NCI-H748 (cell line): ENCODE results near the gene VIL1.
A peak's percentile ranks its signal among the peaks of the same experiment; 100 is the strongest.

ENCODE experiments used
- DNase-seq: peaks from one replicate; lab custom pipeline; 2025; ENCODE audit not compliant: unreplicated experiment; lab: John Stamatoyannopoulos, UW

Gene VIL1

DNA sequence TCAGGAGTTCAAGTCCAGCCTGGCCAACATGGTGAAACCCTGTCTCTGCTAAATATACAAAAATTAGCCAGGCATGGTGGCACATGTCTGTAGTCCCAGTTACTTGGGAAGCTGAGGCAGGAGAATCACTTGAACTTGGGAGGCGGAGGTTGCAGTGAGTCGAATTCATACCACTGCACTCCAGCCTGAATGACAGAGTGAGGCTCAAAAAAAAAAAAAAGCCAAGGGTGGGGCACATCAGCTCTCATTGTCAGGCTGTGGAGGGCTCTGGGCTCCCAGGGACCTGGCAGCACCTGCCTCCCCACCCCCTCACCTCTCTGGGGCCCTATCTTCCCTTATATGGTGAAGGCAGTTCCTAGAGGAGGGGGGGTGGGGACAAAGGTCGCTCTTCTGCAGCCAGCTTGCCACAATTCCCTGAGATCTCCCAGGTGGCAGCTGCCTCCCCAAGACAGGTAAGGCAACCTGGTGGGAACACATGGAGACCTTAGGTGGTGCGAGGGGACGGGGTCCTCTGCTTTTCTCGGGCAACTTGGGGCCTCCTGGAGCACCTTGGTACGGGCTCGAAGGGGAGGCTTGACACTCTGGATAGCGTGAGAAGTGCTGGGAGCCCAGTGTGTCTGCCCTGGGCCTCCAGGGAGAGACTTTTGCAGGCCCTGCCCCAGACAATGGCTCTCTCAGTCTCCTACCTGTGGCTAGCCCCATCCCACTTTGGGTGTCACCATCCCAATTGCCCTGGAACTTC is at the start of gene VIL1:
TSS of gene VIL1 (plus strand) at position 407 of the 742 bp plus-strand sequence. CDS start 4,656 bp downstream, outside the sequence.
- peak; percentile 25 for DNase-seq

DNA sequence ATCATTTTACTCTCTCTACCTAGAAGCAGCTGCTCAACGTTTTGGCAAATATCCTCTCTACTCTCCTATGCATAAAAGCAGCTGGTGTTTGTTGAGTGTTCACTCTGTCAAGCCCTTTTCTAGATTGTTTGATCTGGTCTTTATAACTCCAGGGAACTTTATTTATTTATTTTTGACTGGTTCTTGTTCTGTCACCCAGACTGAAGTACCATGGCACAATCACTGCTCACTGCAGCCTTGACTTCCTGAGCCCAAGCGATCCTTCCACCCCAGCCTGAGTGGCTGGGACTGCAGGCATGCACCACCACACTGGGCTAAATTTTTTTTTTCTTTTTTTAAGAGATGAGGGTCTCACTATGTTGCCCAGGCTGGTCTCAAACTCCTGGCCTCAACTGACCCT is 49.6 kb upstream of the VIL1 start:
- peak; percentile 55 for DNase-seq

DNA sequence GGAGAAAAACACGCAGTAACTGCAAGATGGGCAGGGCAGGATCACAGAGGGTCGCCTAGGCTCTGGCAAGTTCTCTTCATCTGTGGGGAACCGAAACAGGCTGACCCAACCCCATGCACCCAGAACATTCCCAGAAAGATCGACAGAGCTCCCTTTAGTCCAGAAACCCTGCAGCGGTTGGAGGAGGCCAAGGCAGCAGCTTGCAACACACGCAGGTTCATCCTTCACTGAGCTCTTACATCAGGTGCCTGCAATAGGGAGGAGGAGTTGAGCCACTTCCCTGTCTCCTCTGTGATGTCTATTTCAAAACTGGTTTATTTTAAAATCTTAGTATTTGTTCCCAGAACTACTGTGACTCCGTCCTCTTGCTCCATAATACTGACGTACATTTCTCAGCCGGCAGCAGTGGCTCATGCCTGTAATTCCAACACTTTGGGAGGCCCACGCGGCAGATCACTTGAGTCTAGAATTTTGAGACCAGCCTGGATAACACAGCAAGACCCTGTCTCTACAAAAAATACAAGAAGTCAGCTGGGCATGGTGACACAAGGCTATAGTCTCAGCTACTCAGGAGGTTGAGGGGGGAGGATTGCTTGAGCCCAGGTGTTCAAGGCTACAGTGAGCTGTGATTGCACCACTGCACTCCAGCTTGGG is 48.4 kb upstream of the VIL1 start:
- no peak for DNase-seq

DNA sequence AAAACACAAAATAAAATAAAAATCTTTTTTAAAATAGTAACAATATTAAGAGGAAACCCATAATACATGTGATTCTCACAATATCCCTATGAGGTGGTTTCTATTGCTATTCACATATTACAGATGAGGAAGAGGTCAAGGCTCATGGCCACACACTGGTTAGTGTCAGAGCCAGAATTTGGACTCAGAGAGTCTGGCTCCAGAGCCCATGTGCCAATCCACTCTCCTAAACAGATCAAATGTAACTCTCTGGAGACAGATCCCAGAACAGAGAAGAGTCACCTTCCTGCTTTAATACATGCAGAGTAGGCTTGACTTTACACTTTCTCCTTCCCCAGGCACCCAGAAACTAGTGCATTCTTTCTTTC is 47.0 kb upstream of the VIL1 start:
- no peak for DNase-seq

DNA sequence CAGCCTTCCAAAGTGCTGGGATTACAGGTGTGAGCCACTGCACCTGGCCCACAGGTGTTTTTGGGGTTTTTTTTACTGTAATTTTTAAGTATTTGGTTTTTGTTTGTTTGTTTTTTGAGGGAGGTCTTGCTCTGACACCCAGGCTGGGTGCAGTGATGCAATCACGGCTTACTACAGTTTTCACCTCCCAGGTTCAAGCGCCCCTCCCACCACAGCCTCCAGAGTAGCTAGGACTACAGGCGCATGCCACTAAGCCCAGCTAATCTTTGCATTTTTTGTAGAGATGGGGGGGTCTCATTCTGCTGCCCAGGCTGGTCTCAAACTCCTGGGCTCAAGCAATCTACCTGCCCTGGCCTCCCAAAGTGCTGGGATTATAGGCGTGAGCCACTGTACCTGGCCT is 44.1 kb upstream of the VIL1 start:
- no peak for DNase-seq

DNA sequence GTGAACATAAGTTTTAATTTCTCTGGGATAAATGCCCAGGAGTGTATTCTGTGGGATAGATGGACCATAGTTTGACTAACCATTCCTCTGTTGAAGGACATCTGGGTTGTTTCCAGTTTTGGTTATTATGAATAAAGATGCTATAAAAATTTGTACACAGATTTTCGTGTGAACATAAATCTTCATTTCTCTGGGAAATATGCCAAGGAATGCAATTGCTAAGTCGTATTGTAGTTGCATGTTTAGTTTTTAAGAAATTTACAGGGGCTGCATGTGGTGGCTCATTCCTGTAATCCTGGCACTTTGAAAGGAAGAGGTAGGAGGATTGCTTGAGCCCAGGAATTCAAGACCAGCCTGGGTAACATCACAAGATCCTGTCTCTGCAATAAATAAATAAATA is 43.7 kb upstream of the VIL1 start:
- DNase-seq, result no peak

DNA sequence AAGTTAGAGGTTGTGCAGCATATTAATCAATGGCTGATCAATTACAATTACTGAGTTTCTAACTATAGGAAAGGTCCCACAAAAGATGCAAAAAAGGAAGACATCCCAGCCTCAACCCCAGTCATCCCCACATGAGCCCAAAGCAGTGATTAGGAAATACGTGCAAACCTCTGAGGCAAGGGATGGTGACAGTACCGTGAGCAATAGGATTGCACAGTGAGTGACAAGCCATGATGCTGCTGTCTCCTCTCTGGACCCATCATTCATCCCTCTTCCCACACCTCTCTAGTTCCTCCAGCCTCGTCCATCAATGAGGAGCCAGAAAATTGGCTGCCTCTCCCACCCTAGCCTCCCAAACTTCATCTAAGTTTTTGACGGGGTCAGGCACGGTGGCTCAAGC is 40.9 kb upstream of the VIL1 start:
- DNase-seq, result no peak

DNA sequence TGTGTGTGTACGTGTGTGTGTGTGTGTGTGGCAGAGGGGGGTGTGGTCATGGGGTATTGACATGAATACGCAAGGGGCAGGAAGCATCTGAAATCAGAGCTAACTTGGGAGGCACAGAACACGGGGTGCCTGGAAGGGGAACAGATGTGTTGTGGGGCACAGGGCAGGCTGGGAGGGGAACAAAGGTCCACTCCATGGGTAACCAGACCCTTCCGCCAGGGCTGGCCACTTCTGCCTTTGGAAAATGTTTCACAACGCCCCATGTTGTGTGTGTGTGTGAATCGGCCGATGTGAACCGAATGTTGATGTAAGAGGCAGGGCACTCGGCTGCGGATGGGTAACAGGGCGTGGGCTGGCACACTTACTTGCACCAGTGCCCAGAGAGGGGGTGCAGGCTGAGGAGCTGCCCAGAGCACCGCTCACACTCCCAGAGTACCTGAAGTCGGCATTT is 37.0 kb upstream of the VIL1 start, which contains the start of gene SLC11A1:
TSS of gene SLC11A1 (plus strand) at position 358 of the 451 bp plus-strand sequence. CDS start 96 bp downstream, outside the sequence.
- no peak for DNase-seq

DNA sequence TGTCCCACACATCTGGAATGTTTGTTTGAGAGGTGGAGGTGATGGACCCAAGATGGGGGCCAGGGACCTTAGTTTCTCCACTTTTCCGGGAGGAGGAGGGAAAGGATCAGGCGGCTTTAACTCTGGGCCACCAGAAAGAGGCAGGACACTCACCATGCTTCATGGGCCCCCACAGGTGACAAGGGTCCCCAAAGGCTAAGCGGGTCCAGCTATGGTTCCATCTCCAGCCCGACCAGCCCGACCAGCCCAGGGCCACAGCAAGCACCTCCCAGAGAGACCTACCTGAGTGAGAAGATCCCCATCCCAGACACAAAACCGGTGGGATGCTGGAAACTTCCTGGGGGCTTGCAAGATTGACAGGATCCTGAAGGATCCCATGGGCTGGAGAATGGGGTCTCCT is 36.1 kb upstream of the VIL1 start:
- no peak for DNase-seq

DNA sequence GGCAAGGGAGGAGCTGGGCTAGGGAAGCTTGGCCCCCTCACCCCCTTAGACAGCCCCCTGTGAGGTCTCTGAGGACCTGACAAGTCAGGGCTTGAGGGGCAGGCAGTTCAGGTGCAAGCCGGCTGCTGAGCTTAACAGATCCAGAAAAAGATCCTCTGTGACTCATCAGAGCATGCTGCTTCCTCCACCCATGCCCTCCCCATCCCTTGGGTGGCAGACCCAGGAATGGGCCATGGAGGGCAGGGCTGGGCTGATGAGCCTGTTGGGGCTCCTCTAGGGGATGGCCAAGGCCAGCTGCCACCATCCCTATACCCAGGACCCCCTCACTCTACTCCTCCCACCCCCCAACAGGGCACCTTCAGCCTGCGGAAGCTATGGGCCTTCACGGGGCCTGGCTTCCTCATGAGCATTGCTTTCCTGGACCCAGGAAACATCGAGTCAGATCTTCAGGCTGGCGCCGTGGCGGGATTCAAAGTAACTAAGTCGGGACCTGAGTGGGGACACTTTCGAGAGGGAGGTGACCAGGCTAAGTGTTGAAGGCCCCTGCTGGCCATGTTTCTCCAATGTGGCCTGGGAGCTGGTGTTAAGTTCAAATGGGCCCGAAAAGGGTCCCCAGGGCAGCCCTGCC is 34.9 kb upstream of the VIL1 start:
- no peak for DNase-seq

DNA sequence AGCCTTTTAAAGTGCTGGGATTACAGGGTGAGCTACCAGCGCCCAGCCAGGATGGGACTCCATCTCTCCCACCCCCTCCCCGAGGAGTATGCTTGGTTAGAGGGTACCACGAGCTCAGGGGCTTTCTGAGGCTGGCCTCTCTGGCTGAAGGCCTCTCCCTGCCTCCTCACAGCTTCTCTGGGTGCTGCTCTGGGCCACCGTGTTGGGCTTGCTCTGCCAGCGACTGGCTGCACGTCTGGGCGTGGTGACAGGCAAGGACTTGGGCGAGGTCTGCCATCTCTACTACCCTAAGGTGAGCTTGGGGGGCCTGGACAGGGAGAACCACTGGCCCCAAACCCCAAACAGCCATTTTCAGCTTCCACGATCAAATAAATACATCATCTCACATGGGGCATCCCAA is 33.9 kb upstream of the VIL1 start:
- DNase-seq, result no peak

DNA sequence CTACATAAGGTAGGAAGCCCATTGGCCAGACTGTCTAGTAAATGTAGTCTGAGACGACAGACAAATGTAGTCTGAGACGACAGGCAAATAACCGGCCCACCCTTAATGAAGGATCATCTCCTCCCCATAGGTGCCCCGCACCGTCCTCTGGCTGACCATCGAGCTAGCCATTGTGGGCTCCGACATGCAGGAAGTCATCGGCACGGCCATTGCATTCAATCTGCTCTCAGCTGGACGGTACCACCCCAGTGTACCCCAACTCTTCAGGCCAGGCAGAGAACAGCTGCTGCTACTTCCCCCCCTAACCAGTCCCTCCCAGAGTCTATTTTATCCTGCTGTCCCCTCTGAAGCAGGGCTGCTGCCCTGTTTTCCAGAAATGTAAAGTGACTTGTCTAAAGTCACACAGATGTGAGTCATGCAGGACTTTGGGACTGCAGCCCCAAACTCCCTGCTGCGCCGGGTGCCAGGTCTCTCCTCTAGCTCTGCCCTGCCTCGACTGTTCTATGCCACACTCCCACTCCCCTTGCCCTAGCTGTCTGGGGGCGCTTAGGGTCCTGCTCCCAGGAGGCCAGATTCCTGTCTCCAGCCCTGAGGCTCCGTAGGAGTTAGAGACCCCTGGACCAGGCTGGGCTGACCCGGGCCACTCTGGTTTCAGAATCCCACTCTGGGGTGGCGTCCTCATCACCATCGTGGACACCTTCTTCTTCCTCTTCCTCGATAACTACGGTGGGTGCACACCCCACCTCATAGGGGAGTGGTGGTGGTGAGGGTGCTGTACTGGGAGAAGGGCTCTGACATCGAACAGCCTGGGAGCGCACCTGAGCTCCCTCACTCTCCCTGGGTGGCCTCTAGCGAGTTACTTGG is 32.2 kb upstream of the VIL1 start:
- DNase-seq, result no peak

DNA sequence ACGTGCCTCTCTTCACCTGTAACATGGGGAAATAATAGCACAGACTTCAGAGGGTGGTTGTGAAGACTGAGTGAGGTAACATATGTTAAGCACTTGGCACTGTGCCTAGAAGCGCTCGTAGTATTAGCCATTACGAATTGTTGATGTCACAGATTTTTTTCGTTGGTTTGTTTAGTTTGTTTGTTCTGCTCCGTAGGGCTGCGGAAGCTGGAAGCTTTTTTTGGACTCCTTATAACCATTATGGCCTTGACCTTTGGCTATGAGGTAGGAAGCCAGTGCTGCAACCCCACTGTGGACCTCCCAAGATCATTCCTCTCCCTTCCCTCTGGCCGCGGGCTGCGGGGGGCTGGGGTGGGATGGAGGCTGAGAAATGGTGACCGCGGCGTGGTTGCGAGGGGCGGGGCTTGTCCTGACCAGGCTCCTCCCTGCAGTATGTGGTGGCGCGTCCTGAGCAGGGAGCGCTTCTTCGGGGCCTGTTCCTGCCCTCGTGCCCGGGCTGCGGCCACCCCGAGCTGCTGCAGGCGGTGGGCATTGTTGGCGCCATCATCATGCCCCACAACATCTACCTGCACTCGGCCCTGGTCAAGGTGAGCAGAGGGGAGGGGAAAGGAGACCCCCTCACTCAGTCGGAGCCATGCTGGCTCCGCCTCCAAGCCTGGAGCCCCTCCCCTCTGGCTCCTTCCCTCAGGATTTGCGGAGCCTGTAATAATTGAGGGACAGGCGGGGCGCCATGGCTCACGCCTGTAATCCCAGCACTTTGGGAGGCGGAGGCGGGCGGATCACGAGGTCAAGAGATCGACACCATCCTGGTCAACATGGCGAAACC is 31.3 kb upstream of the VIL1 start:
- peak; percentile 82 for DNase-seq

DNA sequence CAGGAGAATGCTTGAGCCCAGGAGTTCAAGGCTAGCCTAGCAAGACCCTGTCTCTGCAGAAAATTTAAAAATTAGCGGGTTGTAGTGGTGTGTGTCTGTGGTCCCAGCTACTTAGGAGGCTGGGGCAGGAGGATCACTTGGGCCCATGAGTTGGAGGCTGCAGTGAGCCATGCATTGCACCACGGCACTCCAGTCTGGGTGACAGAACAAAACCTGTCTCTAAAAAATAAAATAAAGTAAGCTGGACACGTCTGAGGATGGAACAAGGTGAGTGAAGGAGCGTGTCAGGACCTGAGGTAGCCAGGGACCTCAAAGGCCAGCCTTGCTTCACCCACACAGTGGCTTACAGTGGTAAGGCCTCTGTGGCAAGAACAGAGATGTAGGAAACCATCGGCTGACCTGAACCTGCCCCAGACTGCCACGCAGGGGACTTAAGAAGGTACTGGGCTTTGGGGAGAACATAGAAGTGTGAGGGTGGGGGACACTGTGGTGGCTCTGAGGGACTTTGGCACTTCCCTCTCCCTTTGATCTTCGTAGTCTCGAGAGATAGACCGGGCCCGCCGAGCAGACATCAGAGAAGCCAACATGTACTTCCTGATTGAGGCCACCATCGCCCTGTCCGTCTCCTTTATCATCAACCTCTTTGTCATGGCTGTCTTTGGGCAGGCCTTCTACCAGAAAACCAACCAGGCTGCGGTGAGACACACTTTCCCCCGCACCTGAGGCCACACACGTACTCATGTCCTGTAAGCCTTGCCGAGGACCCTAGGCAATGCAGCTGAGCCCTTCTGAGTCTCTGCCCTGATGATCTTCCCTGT is 29.4 kb upstream of the VIL1 start:
- no peak for DNase-seq

DNA sequence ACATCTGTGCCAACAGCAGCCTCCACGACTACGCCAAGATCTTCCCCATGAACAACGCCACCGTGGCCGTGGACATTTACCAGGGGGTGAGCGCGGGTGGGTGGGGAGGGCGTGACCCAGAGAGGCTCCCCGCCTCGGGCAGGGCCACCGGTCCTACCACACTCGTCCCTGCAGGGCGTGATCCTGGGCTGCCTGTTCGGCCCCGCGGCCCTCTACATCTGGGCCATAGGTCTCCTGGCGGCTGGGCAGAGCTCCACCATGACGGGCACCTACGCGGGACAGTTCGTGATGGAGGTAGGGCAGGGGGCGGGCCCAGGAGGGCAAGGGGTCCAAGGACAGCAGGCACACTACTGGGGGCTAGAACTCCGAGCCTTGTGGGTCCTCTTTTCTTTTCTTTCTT is 27.7 kb upstream of the VIL1 start:
- DNase-seq, result no peak

DNA sequence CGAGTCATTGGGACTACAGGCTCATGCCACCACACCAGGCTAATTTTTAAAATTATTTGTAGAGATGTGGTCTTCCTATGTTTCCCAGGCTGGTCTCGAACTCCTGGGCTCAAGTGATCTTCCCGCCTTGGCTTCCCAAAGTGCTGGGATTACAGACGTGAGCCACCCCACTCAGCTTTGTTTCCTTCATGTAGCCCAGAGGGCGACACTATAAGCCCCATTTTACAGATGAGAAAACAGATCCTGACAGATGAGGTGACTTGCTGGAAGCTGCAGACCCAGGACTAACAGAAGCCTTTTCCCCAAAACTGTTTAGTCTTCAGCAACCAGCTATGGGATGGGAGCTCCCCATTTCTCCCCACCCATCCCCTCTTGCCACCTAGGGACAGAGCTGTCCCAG is 26.5 kb upstream of the VIL1 start:
- DNase-seq, result no peak

DNA sequence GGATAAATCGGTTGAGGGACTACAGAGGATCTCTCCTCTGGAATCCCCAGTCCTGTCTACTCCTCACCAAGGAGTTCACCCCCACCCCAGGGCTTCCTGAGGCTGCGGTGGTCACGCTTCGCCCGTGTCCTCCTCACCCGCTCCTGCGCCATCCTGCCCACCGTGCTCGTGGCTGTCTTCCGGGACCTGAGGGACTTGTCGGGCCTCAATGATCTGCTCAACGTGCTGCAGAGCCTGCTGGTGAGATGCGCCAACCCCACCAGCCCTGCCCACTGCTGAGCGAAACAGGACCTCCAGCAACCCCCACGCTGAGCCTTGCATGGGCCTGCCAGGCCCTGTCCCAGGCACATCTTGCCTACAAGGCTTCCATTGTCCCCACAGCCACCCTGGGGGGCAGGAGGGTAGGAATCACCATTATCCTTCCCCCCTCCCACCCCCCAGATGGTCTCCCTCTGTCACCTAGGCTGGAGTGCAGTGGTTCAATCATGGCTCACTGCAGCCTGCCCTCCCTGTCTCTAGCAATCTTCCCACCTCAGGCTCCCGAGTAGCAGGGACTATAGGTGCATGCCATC is 25.9 kb upstream of the VIL1 start:
- DNase-seq, result no peak

DNA sequence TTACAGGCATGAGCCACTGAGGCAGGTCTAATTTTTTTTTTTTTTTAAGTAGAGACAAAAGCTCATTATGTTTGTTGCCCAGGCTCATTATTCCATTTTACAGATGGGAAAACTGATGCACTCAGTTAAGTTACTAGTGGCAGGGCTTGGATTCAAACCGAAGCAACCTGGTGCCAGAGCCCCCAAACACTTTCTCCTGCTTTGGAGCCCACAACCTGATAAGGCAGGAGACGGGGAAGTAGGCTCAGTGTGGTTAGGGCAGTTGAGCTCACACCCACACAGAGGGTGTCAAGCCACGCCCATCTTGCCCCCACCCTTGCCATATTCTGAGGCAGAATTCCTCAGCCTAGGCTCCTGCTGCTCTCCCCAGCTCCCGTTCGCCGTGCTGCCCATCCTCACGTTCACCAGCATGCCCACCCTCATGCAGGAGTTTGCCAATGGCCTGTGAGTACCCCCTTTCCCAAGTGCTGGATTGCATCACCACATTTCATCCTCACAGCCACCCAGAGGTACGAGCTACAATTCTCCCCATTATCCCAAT is 25.1 kb upstream of the VIL1 start:
- DNase-seq, result no peak
